Measurements from ENCODE around the gene CAPRIN2.

CAPRIN2 gene

GRCh38 chr12:30687265-30687986 is 67.3 kb downstream of the CAPRIN2 start:
- peaks cover 8% of the 10 kb centered on the region for H3K4me1 Mint-ChIP-seq
- no peak overlapping the region for H3K27ac Mint-ChIP-seq

GRCh38 chr12:30679241-30679640 is 75.5 kb downstream of the CAPRIN2 start:
- no peak overlapping the region for H3K4me3 Mint-ChIP-seq
- no peaks in the 10 kb centered on the region for H3K9me3 Mint-ChIP-seq
- no peaks in the 10 kb centered on the region for H3K27me3 Mint-ChIP-seq (ENCODE audit: low read depth)
- no peaks in the 10 kb centered on the region for H3K4me1 Mint-ChIP-seq
- H3K36me3 Mint-ChIP-seq (ENCODE audit: low read depth) = peaks cover 59% of the 10 kb centered on the region
- no peak for TF ChIP-seq CTCF (IDR thresholded peaks at IDR 0.05; ENCODE audit: unreplicated experiment in 3 of 3)
- H3K27ac Mint-ChIP-seq = no peak overlapping the region

More at GRCh38 chr12:30687265-30687986, 67.3 kb downstream of the CAPRIN2 start:
- no peak for TF ChIP-seq CTCF (IDR thresholded peaks at IDR 0.05; ENCODE audit: unreplicated experiment in 3 of 3)
- Mint-ChIP-seq H3K36me3 (ENCODE audit: low read depth) (peaks cover 21% of the 10 kb centered on the region), H3K27me3 (ENCODE audit: low read depth) (no peaks in the 10 kb centered on the region), H3K4me3 (no peak overlapping the region), H3K9me3 (no peaks in the 10 kb centered on the region)

GRCh38 chr12:30678221-30678620 is 76.5 kb downstream of the CAPRIN2 start:
- TF ChIP-seq CTCF (IDR thresholded peaks at IDR 0.05; ENCODE audit: unreplicated experiment in 3 of 3) = no peak
- Mint-ChIP-seq H3K4me1 (no peaks in the 10 kb centered on the region), H3K9me3 (no peaks in the 10 kb centered on the region), H3K36me3 (ENCODE audit: low read depth) (peaks cover 51% of the 10 kb centered on the region), H3K27me3 (ENCODE audit: low read depth) (no peaks in the 10 kb centered on the region), H3K27ac (no peak overlapping the region), H3K4me3 (no peak overlapping the region)

GRCh38 chr12:30661210-30661609 is 93.5 kb downstream of the CAPRIN2 start:
- TF ChIP-seq CTCF (IDR thresholded peaks at IDR 0.05; ENCODE audit: unreplicated experiment in 3 of 3) = no peak
- Mint-ChIP-seq H3K4me3 (no peak overlapping the region), H3K27ac (no peak overlapping the region), H3K27me3 (ENCODE audit: low read depth) (no peaks in the 10 kb centered on the region), H3K4me1 (no peaks in the 10 kb centered on the region), H3K36me3 (ENCODE audit: low read depth) (peaks cover 36% of the 10 kb centered on the region), H3K9me3 (no peaks in the 10 kb centered on the region)
